Stimulated activated CD4-positive, alpha-beta T cell treated with anti-CD3 and anti-CD28 coated beads, Interleukin-12 subunit alpha, Interleukin-12 subunit beta, amount 100 ng/mL, for 4 hours (primary cell): ENCODE results near the gene KCNK17.

Experiments
- DNase-seq: peaks from one replicate; pipeline ENCODE4 v3.0.0-alpha.2; 2020

The KCNK17 gene

GRCh38 chr6:39335780-39336545 lies 21.7 kb upstream of the KCNK17 start:
- no peak for DNase-seq

- no peak for DNase-seq
Measured at GRCh38 chr6:39333644-39334438, 19.6 kb upstream of the KCNK17 start.

- DNase-seq = no peak
Measured at GRCh38 chr6:39330476-39330875, 16.3 kb upstream of the KCNK17 start.

- DNase-seq = no peak
Measured at GRCh38 chr6:39330057-39330456, 15.8 kb upstream of the KCNK17 start.

DNA sequence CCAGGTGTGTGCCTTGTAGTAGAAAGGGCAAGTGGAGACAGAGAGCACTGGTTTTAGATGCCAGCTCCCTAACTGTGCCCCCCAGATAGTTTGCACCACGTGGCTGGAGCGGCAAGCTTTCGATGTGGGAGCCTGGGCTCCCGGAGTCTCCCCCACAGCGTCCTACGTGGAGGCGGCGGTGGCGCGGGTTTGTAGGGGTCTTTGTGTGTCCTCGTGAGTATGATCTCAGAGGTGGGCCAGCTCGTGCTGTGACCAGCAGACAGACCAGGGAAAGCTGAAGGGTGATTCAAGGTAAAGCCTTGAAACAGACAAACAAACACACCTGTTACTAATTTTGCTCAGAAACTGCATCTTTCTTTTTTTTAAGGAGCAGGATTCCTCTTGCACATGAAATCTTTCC lies 13.8 kb upstream of the KCNK17 start:
- DNase-seq = no peak

DNA sequence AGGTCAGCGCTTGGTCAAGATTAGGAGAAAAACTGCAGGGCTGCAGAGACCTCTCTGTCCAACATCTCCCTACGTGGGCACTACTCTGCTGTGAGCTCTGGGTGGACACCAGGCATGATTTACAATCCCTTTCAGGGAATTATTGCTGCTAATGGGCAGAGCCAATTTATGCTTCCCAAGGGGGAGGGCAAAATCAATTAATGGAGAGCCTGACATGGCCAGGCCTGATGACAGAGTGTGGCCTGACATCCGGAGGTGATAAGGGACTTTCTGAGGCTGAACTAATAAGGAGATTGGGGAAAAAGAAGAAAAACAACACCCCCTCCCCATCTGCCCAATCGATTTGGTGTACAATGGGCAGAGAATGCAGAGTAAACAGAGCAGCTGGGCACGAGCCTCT lies 13.3 kb upstream of the KCNK17 start:
- no peak for DNase-seq

DNA sequence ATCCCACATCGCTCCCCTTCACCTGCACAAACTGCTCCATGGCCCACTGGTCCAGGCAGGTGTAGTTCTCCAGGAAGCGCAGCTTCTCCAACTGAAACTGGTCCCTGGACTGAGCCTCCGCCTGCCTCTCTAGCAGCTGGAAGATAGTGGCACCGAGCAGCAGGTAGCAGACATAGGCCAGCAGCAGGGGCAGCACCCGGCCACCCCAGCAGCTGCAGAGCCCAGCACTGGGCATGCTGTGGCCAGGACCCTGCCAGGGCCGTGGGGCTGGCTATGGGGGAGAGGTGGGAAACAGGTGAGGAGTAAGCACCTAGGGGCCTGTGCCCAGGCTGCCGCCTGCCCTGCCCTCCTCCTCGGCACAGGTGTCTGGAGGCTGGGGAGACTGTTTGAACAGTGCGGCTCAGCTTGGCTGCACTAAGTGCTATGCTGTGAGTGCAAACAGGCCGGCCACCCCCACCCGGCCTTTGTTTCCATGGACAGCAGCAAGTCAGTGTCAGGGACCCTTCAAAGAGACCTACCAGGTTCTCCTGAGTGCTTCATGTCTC lies 8.2 kb upstream of the KCNK17 start, which contains the start of gene KCNK16:
Gene KCNK16 (minus strand): TSS at position 397 of the 545 bp plus-strand sequence. CDS start 162 bp downstream, at position 235.
- no peak for DNase-seq

- no peak for DNase-seq
Measured at GRCh38 chr6:39321761-39322160, 7.5 kb upstream of the KCNK17 start.

- no peak for DNase-seq
Measured at GRCh38 chr6:39320363-39320984, 6.3 kb upstream of the KCNK17 start.

DNA sequence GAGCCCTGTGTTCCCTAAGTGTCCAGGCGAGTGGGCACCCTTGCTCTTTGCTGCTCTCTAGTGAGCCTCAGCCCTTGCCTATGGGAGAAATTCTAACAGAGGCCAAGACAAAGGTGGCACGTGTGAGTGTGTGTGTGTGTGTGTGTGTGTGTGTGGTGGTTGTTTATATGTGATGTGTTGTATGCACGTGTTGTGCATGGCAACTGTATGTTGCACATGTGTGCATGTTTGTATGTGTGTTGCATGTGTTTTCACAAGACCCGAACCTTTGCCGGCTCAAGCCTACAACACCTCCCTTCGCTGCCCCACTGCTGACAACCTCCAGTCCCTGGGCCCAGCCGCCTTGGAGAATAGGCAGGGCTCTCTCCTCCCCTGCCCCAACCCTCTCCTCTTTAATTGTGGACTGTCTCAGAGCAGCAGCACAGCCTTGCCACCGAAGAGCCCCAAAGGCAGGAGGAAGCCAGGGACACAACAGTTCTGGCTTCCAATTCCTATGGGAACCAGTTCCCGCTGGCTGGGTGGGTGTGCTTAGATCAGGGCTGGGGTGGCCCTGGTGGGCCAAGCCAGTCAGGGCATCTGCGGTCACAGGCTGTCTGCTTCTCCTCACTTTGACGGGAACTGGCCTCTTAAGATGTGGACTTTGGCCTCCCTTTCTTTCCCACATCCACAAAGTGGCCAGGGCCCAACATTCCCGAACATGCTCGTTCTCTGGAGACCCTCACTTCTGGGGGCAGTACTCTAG lies 5.6 kb upstream of the KCNK17 start:
- DNase-seq = no peak

DNA sequence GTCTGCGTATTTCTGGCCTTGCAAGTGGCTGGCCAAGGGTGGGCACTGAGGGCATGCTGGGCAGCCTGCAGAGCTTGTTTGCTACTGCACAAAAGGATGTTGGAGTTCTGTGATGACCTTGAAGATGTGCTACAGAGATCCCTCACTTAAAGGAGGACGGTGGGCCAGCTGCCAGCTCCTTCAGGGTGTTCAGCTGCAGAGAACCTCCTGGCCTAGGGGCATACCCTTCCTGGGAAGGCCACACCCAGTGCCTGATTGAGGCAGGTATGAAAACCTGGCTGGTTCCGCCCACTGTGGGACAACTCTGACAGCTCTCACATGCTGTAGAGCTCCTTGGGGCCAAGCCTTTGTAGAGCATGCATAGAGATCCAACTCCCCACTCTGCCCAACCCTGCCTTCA lies 3.0 kb upstream of the KCNK17 start:
- DNase-seq = no peak

DNA sequence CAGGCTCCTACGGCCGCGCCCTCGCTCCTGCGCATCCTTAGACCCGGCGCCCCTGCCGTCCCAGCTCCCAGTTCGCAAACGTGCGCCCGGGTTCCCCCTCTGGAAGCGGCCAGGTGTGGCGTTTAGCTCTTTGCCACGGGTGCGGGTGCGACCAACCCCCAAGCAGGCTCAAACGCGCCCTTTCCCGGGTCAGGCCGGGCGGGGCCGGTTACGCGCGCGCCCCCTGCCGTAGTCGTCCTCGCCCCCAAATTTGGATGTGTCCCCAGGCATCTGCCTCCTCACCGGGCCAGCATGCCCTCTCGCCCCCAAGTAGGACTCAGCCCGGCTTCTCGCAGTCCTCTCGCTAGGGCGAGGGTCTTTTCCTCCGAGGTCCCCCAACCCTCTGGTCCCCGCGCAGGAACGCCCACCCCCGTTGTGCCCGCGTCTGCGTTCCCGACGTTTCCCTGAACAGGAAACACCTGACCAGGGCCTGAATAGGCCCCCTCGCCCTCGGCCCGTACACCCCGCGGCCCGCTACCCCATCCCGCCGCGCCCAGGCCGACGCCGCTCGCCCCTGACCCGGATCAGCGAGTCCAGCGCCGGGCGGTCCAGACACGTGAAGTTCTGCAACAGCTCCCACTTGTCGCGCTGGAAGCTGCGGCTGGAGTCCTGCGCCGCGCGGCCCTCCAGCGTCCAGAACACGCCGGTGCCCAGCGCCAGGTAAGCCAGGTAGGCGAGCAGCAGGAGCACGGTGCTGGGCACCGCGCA lies 520 bp downstream of the KCNK17 start:
- DNase-seq = no peak

- no peak for DNase-seq
Measured at GRCh38 chr6:39312912-39313525, 1.2 kb downstream of the KCNK17 start.

GRCh38 chr6:39310542-39310941 lies 3.7 kb downstream of the KCNK17 start:
- DNase-seq = no peak

GRCh38 chr6:39309942-39310531 lies 4.2 kb downstream of the KCNK17 start:
- peak; percentile 51 for DNase-seq

DNA sequence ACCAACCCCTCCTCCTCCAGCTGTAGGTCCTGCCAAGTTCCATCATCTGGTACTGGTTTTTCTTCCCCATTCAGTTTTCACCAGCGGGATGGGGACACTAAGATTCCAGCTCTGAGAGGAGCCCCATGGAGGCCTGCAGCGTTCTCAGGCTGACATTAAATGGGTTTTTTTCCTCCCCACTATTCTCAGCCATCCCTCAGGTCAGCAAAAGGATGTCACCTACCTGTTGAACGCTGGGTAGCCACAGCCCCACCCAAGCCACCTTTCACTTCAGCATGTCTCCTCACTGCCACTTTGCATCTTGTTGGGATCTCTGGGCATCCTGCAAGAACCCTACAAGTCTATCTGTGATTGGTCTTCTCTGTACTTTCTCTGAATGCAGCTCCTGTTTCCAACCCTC lies 6.8 kb downstream of the KCNK17 start:
- DNase-seq = no peak

DNA sequence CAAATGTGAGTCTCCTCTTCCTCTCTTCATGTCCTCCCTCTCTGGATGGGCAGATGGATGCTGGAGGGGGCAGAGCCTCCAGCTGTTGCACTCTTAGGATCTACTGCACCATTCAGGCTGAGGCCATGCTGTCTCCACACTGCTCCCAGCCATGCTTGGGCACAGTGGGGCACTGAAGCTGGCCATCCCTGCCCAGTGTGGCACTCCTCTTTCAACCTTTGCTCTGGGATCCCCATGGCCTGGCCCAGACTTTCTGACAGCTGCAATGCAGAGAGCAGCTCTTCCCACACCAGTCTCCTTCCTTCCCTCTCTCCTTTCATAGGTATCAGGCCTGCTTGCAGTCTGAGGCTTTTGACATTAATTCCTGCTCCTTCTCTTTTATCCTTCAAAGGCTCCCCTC lies 9.3 kb downstream of the KCNK17 start:
- DNase-seq = no peak

- no peak for DNase-seq
Measured at GRCh38 chr6:39303425-39304153, 10.6 kb downstream of the KCNK17 start.

DNA sequence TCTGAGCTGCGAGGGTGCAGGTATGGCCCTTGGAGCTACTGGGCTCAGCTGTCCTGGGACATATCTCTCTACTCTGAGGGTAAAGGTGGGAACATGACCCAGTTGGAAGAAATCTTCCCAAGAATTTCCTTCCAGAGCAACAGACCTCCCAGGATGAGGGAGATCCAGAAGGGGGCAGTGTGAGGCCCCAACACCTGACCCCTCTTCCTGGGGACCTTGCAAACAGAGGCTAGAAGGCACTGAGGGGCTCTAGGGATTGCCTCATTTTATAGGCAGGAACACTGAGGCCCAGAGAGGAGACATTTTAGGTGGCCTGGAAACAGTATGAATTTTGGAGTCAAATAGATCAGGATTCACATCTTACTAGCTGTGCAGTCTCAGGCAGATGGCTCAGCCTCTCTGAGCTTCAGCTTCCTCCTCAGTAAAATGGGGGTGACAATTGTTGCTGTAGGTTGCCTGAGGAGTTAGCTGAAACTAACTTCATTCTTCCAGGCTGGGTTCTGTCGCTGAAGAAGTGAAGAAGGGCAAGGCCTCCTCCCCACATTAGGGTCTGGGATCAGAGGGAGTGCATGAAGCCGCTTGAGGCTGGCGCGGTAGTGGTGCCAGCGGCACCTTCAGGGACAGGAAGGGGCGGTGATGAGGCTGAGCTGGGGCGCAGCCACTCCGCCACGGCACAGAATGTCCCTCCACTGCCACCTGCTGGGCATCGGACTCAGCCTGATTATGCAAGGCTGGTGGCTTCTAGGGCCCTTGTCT lies 11.4 kb downstream of the KCNK17 start:
- peak; percentile 88 for DNase-seq

DNA sequence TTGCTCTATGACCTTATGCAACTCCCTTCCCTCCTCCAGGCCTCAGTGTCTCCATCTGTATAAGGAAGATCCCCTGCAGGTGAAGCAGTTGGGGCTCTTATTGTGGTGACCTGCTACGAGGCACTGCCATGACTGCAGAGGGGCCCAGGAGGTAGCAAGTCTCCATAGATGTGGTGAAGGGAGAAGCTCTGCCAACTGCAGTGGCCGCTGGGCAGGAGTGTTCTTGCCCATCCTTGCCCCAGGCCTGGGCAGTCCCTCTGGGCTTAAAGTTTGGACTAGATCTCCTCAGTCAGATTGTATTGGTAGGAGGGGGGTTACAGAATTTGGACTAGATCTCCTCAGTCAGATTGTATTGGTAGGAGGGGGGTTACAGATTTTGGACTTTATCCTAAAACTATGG lies 12.2 kb downstream of the KCNK17 start:
- no peak for DNase-seq
